ENCODE results near the gene ACTMAP.

Gene ACTMAP

DNA sequence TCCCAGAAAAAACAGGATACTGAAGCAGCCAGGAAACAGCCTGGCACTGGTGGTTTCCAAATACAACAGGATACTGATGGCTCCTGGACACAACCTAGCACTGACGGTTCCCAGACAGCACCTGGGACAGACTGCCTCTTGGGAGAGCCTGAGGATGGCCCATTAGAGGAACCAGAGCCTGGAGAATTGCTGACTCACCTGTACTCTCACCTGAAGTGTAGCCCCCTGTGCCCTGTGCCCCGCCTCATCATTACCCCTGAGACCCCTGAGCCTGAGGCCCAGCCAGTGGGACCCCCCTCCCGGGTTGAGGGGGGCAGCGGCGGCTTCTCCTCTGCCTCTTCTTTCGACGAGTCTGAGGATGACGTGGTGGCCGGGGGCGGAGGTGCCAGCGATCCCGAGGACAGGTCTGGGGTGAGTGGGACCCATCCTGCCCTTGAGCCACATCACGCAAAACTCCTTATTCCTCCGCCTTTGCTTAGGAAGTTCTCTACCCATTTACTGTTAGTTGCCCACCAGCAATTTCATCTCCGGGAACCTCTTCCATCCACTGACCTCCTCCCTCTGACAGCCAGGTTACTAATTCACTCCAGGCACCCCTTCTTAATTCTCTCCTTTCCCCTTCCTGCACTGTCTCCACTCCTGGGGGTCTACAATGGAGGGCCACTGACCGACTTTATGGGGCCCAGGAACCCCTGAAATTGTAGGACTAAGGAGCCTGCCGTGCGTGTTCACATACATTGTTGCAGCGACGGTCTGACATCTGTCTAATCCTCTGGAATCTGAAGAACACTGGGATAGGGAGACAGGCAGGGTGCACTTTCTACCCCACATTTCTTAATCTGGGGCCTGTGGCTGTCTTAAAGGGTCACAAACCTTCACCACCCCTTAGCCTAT, 32.1 kb downstream of the ACTMAP start:
- DNase-seq, result no peak

DNA sequence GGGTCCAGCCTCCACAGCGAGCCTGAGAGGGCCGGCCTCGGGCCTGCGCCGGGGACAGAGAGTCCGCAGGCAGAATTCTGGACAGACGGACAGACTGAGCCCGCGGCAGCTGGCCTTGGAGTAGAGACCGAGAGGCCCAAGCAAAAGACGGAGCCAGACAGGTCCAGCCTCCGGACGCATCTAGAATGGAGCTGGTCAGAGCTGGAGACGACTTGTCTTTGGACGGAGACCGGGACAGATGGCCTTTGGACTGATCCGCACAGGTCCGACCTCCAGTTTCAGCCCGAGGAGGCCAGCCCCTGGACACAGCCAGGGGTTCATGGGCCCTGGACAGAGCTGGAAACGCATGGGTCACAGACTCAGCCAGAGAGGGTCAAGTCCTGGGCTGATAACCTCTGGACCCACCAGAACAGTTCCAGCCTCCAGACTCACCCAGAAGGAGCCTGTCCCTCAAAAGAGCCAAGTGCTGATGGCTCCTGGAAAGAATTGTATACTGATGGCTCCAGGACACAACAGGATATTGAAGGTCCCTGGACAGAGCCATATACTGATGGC, 32.9 kb downstream of the ACTMAP start:
- no peak for DNase-seq

DNA sequence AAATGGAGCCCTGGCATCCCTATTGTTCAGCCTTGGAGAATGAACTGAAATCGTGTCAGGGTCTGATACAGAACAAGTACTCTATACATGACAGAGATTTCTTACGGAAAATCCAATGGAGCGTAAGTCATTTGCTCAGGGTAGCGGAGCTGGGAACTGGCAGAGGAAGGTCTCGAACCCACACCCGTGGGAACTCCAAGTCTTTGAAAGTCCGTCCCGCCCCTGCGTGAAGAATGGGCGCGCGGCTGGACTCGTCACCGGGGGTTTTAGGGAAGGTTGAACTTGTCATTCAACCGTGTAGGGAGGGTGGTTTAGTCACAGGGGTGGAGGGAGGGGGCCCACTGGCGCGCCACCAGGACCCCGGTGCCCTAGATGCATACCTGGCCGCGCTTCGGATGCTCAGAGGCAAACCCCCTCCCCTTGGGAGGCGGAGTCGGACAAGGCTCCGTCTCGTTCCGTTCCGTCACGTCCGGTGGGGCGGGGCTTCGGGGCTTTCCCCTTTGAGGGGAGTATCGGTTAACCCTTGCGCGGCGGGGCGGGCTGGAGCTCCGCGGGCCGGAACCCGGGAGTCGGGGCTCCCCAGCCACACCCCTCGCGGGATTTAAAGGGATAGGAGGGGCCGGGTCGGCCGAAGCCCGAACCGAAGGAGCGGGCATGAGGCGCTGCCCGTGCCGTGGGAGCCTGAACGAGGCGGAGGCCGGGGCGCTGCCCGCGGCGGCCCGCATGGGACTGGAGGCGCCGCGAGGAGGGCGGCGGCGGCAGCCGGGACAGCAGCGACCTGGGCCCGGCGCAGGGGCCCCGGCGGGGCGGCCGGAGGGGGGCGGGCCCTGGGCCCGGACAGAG, 33.6 kb downstream of the ACTMAP start, which contains the start of the genes COQ8B and ITPKC:
Gene COQ8B (minus strand): TSS at position 405 of the 843 bp plus-strand sequence. CDS start 2,254 bp downstream, outside the sequence.
Gene ITPKC (plus strand): TSS at position 631 of the 843 bp plus-strand sequence. CDS start 24 bp downstream, at position 655.
- DNase-seq, result peak; percentile 92

GRCh38 chr19:40716031-40716481, 34.2 kb downstream of the ACTMAP start:
- no peak for DNase-seq

GRCh38 chr19:40714441-40715299, 35.6 kb downstream of the ACTMAP start:
- peak; percentile 93 for DNase-seq

- DNase-seq, result no peak
Observed at GRCh38 chr19:40713939-40714338, 36.3 kb downstream of the ACTMAP start.

DNA sequence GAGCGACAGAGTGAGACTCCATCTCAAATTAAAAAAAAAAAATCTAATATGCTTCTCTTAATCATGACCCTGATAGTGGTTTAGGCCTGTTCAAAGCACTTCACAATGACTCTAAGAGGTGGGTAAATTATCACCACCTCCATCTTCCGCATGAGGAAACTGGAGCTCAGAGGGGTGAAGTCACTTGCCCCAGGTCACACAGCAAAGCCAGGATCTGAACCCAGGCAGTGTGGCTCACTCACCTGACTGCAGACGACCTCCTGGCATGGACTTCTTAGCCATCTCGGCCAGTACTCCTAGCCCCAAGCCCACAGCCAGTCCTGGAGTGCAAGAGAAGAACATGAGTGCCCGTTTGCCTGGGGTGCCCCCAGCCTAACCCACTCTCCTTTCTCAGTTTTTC, 40.5 kb downstream of the ACTMAP start:
- DNase-seq, result no peak

GRCh38 chr19:40707615-40708014, 42.7 kb downstream of the ACTMAP start:
- DNase-seq, result no peak

DNA sequence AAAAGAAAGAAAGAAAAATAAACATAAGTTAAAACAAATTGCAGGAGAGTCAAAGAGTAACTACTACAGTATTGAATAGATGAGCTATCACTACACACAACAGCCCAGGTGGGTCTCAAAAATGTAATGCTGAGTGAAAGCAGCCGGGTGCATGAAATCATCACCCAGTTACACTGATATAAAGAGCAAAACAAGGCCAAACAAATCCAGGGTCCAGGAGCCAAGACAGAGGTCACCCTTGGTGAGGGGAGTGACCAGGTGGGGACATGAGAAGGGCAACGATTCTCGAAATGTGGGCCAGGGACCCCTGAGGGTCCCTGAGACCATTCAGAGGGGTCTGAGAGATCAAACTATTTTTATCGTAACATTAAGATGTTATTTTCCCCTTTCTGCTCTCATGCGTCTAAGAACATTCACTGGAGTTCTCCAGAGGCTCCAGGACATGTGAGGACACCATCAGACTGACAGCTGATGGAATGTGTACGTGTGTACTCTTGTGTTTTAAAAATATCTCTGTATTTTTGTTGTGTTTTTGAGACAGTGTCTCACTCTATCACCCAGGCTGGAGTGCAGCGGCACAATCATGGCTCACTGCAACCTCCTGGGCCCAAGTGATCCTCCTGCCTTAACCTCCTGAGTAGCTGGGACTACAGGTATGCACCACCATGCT, 44.2 kb downstream of the ACTMAP start:
- DNase-seq, result no peak

- DNase-seq, result no peak
Observed at GRCh38 chr19:40705362-40705651, 45.0 kb downstream of the ACTMAP start.

- DNase-seq, result no peak
Observed at GRCh38 chr19:40704491-40705361, 45.6 kb downstream of the ACTMAP start.

DNA sequence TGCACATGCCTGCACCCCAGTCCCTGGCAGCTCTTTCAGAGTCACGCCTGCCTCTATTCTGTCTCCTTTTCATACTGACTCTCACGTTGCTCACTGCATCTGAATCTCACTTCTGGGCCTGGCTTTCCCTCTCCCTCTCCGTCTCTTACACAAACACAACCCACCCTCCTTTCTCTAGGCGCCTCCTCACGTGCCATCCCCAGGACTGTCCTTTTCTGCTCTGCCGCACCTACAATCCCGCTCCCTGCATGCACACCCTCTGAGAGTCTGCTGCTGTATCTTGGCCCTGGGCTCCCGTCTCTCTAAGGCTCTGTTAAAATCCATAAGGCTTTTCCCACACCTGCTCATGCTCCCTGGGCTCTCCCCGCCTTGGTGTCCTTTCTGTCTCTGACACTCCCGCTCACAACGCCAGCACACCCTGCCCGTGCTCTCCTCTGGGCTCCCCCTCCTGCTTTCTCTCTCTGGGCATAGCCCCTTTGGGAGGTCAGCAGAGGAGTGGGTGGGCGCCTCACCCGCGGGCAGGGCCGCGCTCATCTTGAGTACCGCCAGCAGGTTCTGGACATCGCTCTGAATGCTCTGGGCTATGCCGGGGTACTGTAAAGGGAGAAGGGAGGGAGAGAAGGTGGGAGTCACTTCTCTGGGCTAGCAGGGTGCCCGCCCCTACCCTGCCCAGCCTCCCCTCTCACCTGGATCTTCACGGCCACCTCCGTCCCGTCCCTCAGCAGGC, 47.1 kb downstream of the ACTMAP start:
- DNase-seq, result no peak

DNA sequence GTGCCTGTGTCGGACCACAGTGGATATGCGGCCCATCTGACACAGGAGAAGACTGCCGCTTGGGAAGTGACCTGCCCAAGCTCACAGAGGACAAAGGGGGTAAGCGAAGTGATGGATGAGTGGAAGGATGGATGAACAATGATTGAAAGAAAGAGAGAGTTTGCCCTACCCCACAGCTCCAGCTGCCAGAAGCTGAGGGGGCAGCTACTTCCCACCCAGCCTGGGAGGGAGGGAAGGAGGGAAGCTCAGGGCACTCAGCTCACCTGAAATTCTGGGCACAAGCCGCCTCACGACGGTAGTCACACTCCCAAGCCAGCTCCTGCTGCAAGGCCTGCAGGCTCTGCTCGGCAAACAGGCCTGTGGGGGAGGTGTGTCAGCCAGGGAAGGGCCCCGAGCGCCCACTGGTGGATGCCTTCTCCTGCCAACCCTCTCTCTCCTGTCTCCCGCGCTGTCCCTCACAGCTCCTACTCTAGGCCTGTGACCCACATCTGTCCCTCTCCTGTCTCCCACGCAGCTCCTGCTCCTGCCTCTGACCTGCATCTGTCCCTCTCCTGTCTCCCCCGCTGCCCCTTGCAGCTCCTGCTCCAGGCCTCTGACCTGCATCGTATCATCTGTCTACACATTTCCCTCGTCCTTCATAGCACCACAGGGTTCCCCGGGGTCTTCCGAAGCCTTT, 47.8 kb downstream of the ACTMAP start:
- no peak for DNase-seq

DNA sequence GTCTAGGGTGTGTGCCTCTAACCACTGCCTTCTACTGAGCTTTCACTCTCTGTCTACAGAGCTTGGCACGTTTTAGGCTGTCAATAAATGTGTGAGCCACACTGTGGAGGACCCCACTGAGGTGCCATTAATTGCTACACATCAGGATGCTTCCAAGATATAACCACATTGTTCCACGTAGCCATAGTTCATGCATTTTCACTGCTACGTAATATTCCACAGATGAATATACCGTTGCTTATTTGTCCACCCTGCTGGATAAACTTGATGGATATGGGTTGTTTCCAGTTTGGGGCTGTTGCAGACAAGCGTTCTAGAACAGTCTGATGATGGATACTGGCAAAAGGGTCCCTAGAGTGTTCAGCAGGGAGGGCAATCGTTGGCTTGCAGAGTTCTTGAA, 48.5 kb downstream of the ACTMAP start:
- no peak for DNase-seq

DNA sequence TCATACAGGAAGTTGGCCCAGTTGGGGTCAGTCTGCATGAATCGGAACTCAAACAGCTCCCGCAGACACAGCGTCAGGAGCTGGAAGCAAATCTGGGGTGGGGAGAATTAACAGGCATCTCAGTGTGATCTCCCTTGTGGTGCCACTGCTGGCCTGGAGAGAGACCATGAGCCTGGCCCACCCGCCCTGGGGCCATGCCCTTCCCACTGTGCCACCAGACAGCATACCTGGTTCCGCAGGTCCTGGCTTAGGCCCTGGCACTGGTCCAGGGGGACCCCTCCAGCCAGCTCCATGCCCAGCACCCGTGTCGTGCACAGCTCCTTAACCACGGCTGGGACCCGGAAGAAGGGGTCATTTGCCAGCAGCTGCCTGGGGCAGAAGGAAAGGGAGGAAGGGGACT, 50.2 kb downstream of the ACTMAP start:
- DNase-seq, result no peak

- no peak for DNase-seq
Observed at GRCh38 chr19:40697007-40697406, 53.3 kb downstream of the ACTMAP start.

GRCh38 chr19:40695881-40696280, 54.4 kb downstream of the ACTMAP start:
- DNase-seq, result no peak

GRCh38 chr19:40693896-40694295, 56.4 kb downstream of the ACTMAP start:
- no peak for DNase-seq

- no peak for DNase-seq
Observed at GRCh38 chr19:40693150-40693788, 57.0 kb downstream of the ACTMAP start.
